Left ventricle myocardium inferior (tissue), 1 donor: ENCODE measurements around the gene FBXL14. TPM values are rescaled to one million over a fixed set of nuclear protein-coding genes. Genes with fewer than 3 reads are reported as not detected.

ENCODE experiments used
- DNase-seq: peaks from one replicate; pipeline ENCODE4 v3.0.0-alpha.2; 2020
- H3K27ac ChIP-seq: fragments of 200-600 bp; replicated peaks from 2 replicates; pipeline ENCODE4 v1.8.0; 2021
- H3K27me3 ChIP-seq: fragments of 200-600 bp; 2 replicates; pipeline ENCODE4 v1.8.0; 2021; ENCODE audit warnings: low read depth
- H3K36me3 ChIP-seq: fragments of 200-600 bp; 2 replicates; pipeline ENCODE4 v1.8.0; 2021
- H3K4me1 ChIP-seq: fragments of 200-600 bp; 2 replicates; pipeline ENCODE4 v1.8.0; 2021
- H3K4me3 ChIP-seq: fragments of 200-600 bp; 2 replicates; pipeline ENCODE4 v1.8.0; 2021; ENCODE audit warnings: mild to moderate bottlenecking, moderate library complexity
- H3K9me3 ChIP-seq: fragments of 200-600 bp; replicated peaks from 2 replicates; pipeline ENCODE4 v1.8.0; 2021
- CTCF ChIP-seq: fragments of 200-600 bp; IDR thresholded peaks from 2 replicates; pipeline ENCODE4 v1.8.0; 2021; ENCODE audit warnings: antibody characterized with exemption, mild to moderate bottlenecking, borderline replicate concordance
- intact Hi-C: fragments of 100-400 bp; cut with micrococcal nuclease; formaldehyde crosslinking; loops from one replicate; pipeline ENCODE4 v1.11.0; 2022
- long read RNA-seq: library from polyadenylated mRNA; unstranded; transcript quantifications from one replicate; pipeline ENCODE4 v2.0.0, GENCODE V29; 2021
- total RNA-seq: library from RNA; stranded (reverse); fragmentation: NEBNext Ultra II Directional; extraction: Animal tissue kit (Norgen Biotek cat#: 25700); gene quantifications from one replicate; pipeline ENCODE4 v1.2.1, GENCODE V29; 2021
- donor health status: DM: no; HTN: yes; CAD: no; lungs with severe emphysema.

FBXL14 gene
- 6.8 TPM for total RNA-seq
- long read RNA-seq, partial matches to known transcripts = 0 of 58 reads
- long read RNA-seq, other reads (novel, unspliced or antisense) = 58 of 58 reads

- peaks cover 54% of the 10 kb centered on the region for H3K4me1 ChIP-seq
- H3K36me3 ChIP-seq = no peaks in the 10 kb centered on the region
- no peaks in the 10 kb centered on the region for H3K27me3 ChIP-seq
- intact Hi-C loops = no loop called here
- TF ChIP-seq CTCF = no peak
- H3K4me3 ChIP-seq = peak within 1 kb of the TSS; percentile 89
- H3K27ac ChIP-seq = peak within 1 kb of the TSS; percentile 99
- peak; percentile 92 for DNase-seq
- no peaks in the 10 kb centered on the region for H3K9me3 ChIP-seq
These were observed at the start of gene FBXL14 for GRCh38 chr12:1594261-1595025. TSS of gene FBXL14 (minus strand) at chr12:1594581. CDS start at chr12:1594066, 515 bp downstream.

GRCh38 chr12:1643905-1644533 lies 49.6 kb upstream of the FBXL14 start:
- intact Hi-C loops = no loop called here
- Histone ChIP-seq H3K36me3 (no peaks in the 10 kb centered on the region), H3K4me1 (peaks cover 33% of the 10 kb centered on the region), H3K27me3 (no peaks in the 10 kb centered on the region), H3K4me3 (no peak overlapping the region), H3K9me3 (no peaks in the 10 kb centered on the region), H3K27ac (no peak overlapping the region)
- no peak for DNase-seq
- no peak for TF ChIP-seq CTCF

- no peak for TF ChIP-seq CTCF
- intact Hi-C loops = no loop called here
- H3K36me3 ChIP-seq = no peaks in the 10 kb centered on the region
- no peaks in the 10 kb centered on the region for H3K9me3 ChIP-seq
- no peaks in the 10 kb centered on the region for H3K27me3 ChIP-seq
- H3K27ac ChIP-seq = no peak overlapping the region
- DNase-seq = no peak
- no peak overlapping the region for H3K4me3 ChIP-seq
- peaks cover 29% of the 10 kb centered on the region for H3K4me1 ChIP-seq
These were observed 48.7 kb upstream of the FBXL14 start for GRCh38 chr12:1643043-1643442.

GRCh38 chr12:1642513-1642912 lies 48.1 kb upstream of the FBXL14 start:
- Histone ChIP-seq H3K27me3 (no peaks in the 10 kb centered on the region), H3K4me1 (peaks cover 29% of the 10 kb centered on the region), H3K36me3 (no peaks in the 10 kb centered on the region), H3K27ac (no peak overlapping the region), H3K9me3 (no peaks in the 10 kb centered on the region), H3K4me3 (no peak overlapping the region)
- TF ChIP-seq CTCF = no peak
- no peak for DNase-seq
- intact Hi-C loops = no loop called here

GRCh38 chr12:1640328-1641234 lies 46.2 kb upstream of the FBXL14 start:
- Histone ChIP-seq H3K4me3 (no peak overlapping the region), H3K4me1 (peaks cover 29% of the 10 kb centered on the region), H3K27ac (no peak overlapping the region), H3K36me3 (no peaks in the 10 kb centered on the region), H3K27me3 (no peaks in the 10 kb centered on the region), H3K9me3 (no peaks in the 10 kb centered on the region)
- no peak for TF ChIP-seq CTCF
- no peak for DNase-seq
- intact Hi-C loops = no loop called here
